ENCODE measurements around the gene RERE. TPM values are rescaled to one million over a fixed set of nuclear protein-coding genes. Genes with fewer than 3 reads are reported as not detected.

Gene RERE
- polyA plus RNA-seq, 1 experiment, result 14.3 TPM

- DNase-seq (ENCODE audit: low read depth, low spot score), result no peak
- H3K27ac ChIP-seq (ENCODE audit: low read depth, low read length), result no peak overlapping the region
- no peak for TF ChIP-seq CTCF (IDR thresholded peaks at IDR 0.05; ENCODE audit: low read depth, low read length)
- H3K4me3 ChIP-seq (ENCODE audit: low read depth, low read length), result no peak overlapping the region
- H3K27me3 ChIP-seq (ENCODE audit: control insufficient read depth, insufficient read depth, low read length), result no peaks in the 10 kb centered on the region
- H3K9me3 ChIP-seq (ENCODE audit: control insufficient read depth, insufficient read depth, low read length), result peaks cover 5% of the 10 kb centered on the region; the same call in 1 of the 2 replicates
- POLR2A ChIA-PET, result no interaction called here
- CTCF ChIA-PET, result no interaction called here
These were observed 472.4 kb downstream of the RERE start for GRCh38 chr1:8344893-8345507.

- no peak for TF ChIP-seq CTCF (IDR thresholded peaks at IDR 0.05; ENCODE audit: low read depth, low read length)
- H3K4me3 ChIP-seq (ENCODE audit: low read depth, low read length), result peak overlapping the region; percentile 45
- peak overlapping the region; percentile 91 for H3K27ac ChIP-seq (ENCODE audit: low read depth, low read length)
- H3K9me3 ChIP-seq (ENCODE audit: control insufficient read depth, insufficient read depth, low read length), result peaks cover 9% of the 10 kb centered on the region; the same call in 1 of the 2 replicates
- DNase-seq (ENCODE audit: low read depth, low spot score), result peak; percentile 89
- POLR2A ChIA-PET, result interaction anchor here (0.6 to 1.3 kb wide), 14 partner anchors 12 to 382 kb away, joined by 3 to 7 read pairs (median 4); partner anchors contain the start of genes ERRFI1, PARK7 and SLC45A1
- H3K27me3 ChIP-seq (ENCODE audit: control insufficient read depth, insufficient read depth, low read length), result no peaks in the 10 kb centered on the region
- CTCF ChIA-PET, result interaction anchor here (1.5 to 2.3 kb wide), 2 partner anchors 329 to 368 kb away, joined by 5 to 10 read pairs; no protein-coding TSS in a partner anchor
These were observed 473.9 kb downstream of the RERE start for GRCh38 chr1:8343464-8344001.

GRCh38 chr1:8343044-8343443 is 474.4 kb downstream of the RERE start:
- Histone ChIP-seq H3K27ac (ENCODE audit: low read depth, low read length) (peak overlapping the region; percentile 91), H3K4me3 (ENCODE audit: low read depth, low read length) (peak overlapping the region; percentile 4; the same call in 1 of the 2 replicates), H3K9me3 (ENCODE audit: control insufficient read depth, insufficient read depth, low read length) (peaks cover 13% of the 10 kb centered on the region), H3K27me3 (ENCODE audit: control insufficient read depth, insufficient read depth, low read length) (no peaks in the 10 kb centered on the region)
- ChIA-PET CTCF (interaction anchor here (1.5 to 2.3 kb wide), 2 partner anchors 328 to 367 kb away, joined by 5 to 10 read pairs; no protein-coding TSS in a partner anchor), POLR2A (interaction anchor here (0.6 to 1.3 kb wide), 14 partner anchors 12 to 382 kb away, joined by 3 to 7 read pairs (median 4); partner anchors contain the start of genes ERRFI1, PARK7 and SLC45A1)
- no peak for DNase-seq (ENCODE audit: low read depth, low spot score)
- TF ChIP-seq CTCF (IDR thresholded peaks at IDR 0.05; ENCODE audit: low read depth, low read length), result no peak

- Histone ChIP-seq H3K4me3 (ENCODE audit: low read depth, low read length) (no peak overlapping the region), H3K27me3 (ENCODE audit: control insufficient read depth, insufficient read depth, low read length) (no peaks in the 10 kb centered on the region), H3K27ac (ENCODE audit: low read depth, low read length) (no peak overlapping the region), H3K9me3 (ENCODE audit: control insufficient read depth, insufficient read depth, low read length) (peaks cover 18% of the 10 kb centered on the region)
- DNase-seq (ENCODE audit: low read depth, low spot score), result peak; percentile 18
- POLR2A ChIA-PET, result no interaction called here
- CTCF ChIA-PET, result interaction anchor here (0.7 to 2.3 kb wide), 2 partner anchors 243 to 327 kb away, joined by 5 to 10 read pairs; no protein-coding TSS in a partner anchor
- peak; percentile 12; the same call in 1 of the 2 replicates for TF ChIP-seq CTCF (IDR thresholded peaks at IDR 0.05; ENCODE audit: low read depth, low read length)
These were observed 475.1 kb downstream of the RERE start for GRCh38 chr1:8342325-8342724.

GRCh38 chr1:8340448-8340847 is 477.0 kb downstream of the RERE start:
- no peak overlapping the region for H3K4me3 ChIP-seq (ENCODE audit: low read depth, low read length)
- no peak overlapping the region for H3K27ac ChIP-seq (ENCODE audit: low read depth, low read length)
- ChIA-PET POLR2A (no interaction called here), CTCF (no interaction called here)
- peaks cover 17% of the 10 kb centered on the region for H3K9me3 ChIP-seq (ENCODE audit: control insufficient read depth, insufficient read depth, low read length)
- no peaks in the 10 kb centered on the region for H3K27me3 ChIP-seq (ENCODE audit: control insufficient read depth, insufficient read depth, low read length)
- no peak for TF ChIP-seq CTCF (IDR thresholded peaks at IDR 0.05; ENCODE audit: low read depth, low read length)
- no peak for DNase-seq (ENCODE audit: low read depth, low spot score)

All from AG04450 (cell line).